Mesodermal cell (in vitro differentiated cells): Measurements from ENCODE around the gene IGF1R.

Experiments
- H3K27ac ChIP-seq: 2 replicates; pipeline ENCODE4 v1.7.0; 2013; ENCODE audit warnings: mild to moderate bottlenecking, low read depth, low read length, moderate library complexity; ENCODE audit not compliant: severe bottlenecking
- H3K36me3 ChIP-seq: 2 replicates; pipeline ENCODE4 v1.7.1; 2013; ENCODE audit warnings: mild to moderate bottlenecking, low read length, moderate library complexity; ENCODE audit not compliant: control insufficient read depth, insufficient read depth
- H3K4me1 ChIP-seq: one replicate; pipeline ENCODE4 v1.7.1; 2013; ENCODE audit warnings: mild to moderate bottlenecking, low read length; ENCODE audit not compliant: insufficient read depth, control insufficient read depth, poor library complexity, severe bottlenecking
- H3K4me3 ChIP-seq: 2 replicates; pipeline ENCODE4 v1.7.0; 2013; ENCODE audit warnings: low read length, control low read depth, mild to moderate bottlenecking; ENCODE audit not compliant: insufficient read depth, poor library complexity, severe bottlenecking; ENCODE audit errors: extremely low read depth
- H3K9me3 ChIP-seq: 2 replicates; pipeline ENCODE4 v1.7.1; 2013; ENCODE audit warnings: mild to moderate bottlenecking, low read length, moderate library complexity; ENCODE audit not compliant: control insufficient read depth
- WGBS, 2 experiments: methylation state at CpG; one replicate each; pipeline ENCODE4 v1.1.5; 2013; ENCODE audit warnings: missing lambda C conversion rate in 2 of 2; ENCODE audit not compliant: insufficient coverage in 2 of 2; 5-methylcytosine and 5-hydroxymethylcytosine counted together

IGF1R gene

DNA sequence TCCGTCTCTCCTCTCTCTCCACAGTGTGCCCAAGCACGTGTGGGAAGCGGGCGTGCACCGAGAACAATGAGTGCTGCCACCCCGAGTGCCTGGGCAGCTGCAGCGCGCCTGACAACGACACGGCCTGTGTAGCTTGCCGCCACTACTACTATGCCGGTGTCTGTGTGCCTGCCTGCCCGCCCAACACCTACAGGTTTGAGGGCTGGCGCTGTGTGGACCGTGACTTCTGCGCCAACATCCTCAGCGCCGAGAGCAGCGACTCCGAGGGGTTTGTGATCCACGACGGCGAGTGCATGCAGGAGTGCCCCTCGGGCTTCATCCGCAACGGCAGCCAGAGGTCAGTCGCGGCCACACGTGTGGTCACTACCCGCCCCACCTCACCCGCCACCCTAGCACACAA, 243.0 kb downstream of the IGF1R start:
- no peak overlapping the region for H3K27ac ChIP-seq
- WGBS, 2 experiments = 95 to 98% methylated on average over 27 to 28 of the region's 31 CpGs
- H3K4me3 ChIP-seq = no peak overlapping the region
- H3K4me1 ChIP-seq = peaks cover 48% of the 10 kb centered on the region
- H3K36me3 ChIP-seq = peaks cover 36% of the 10 kb centered on the region
- H3K9me3 ChIP-seq = no peaks in the 10 kb centered on the region

DNA sequence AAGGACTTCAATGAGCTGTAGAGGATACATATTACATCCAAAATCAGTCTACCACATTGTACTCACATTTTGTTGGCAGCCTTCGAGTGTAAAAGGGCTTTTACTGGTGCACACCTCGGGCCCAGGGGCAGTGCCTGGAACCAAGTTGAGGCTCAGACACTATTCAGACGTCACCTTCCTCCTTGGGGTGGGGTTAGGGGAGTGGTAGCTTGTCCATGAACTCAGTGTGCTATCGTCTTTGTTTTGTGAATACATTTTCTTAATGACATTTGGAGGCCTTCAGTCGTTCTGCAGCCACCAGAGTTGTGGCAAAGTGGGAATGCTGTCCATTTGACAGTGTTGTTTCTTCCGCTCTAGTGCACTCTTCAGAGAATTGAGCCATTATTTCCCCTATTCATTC, 245.1 kb downstream of the IGF1R start:
- Histone ChIP-seq H3K4me1 (peaks cover 59% of the 10 kb centered on the region), H3K4me3 (no peak overlapping the region), H3K9me3 (no peaks in the 10 kb centered on the region), H3K36me3 (peaks cover 42% of the 10 kb centered on the region), H3K27ac (no peak overlapping the region)
- 92 to 94% methylated on average over 4 to 6 of the region's 6 CpGs for WGBS, 2 experiments

- 83 to 86% methylated on average over 1 to 3 of the region's 4 CpGs for WGBS, 2 experiments
- H3K27ac ChIP-seq = no peak overlapping the region
Measured at GRCh38 chr15:98894312-98894711, 246.0 kb downstream of the IGF1R start.

GRCh38 chr15:98896002-98896721, 247.8 kb downstream of the IGF1R start:
- Histone ChIP-seq H3K4me3 (no peak overlapping the region), H3K36me3 (peaks cover 42% of the 10 kb centered on the region), H3K4me1 (peaks cover 53% of the 10 kb centered on the region), H3K27ac (peak overlapping the region; percentile 99), H3K9me3 (no peaks in the 10 kb centered on the region)
- 88 to 93% methylated on average over 4 to 5 of the region's 5 CpGs for WGBS, 2 experiments

More at GRCh38 chr15:98894312-98894711, 246.0 kb downstream of the IGF1R start:
- peaks cover 46% of the 10 kb centered on the region for H3K36me3 ChIP-seq
- H3K4me1 ChIP-seq = peaks cover 56% of the 10 kb centered on the region
- H3K4me3 ChIP-seq = no peak overlapping the region
- no peaks in the 10 kb centered on the region for H3K9me3 ChIP-seq

DNA sequence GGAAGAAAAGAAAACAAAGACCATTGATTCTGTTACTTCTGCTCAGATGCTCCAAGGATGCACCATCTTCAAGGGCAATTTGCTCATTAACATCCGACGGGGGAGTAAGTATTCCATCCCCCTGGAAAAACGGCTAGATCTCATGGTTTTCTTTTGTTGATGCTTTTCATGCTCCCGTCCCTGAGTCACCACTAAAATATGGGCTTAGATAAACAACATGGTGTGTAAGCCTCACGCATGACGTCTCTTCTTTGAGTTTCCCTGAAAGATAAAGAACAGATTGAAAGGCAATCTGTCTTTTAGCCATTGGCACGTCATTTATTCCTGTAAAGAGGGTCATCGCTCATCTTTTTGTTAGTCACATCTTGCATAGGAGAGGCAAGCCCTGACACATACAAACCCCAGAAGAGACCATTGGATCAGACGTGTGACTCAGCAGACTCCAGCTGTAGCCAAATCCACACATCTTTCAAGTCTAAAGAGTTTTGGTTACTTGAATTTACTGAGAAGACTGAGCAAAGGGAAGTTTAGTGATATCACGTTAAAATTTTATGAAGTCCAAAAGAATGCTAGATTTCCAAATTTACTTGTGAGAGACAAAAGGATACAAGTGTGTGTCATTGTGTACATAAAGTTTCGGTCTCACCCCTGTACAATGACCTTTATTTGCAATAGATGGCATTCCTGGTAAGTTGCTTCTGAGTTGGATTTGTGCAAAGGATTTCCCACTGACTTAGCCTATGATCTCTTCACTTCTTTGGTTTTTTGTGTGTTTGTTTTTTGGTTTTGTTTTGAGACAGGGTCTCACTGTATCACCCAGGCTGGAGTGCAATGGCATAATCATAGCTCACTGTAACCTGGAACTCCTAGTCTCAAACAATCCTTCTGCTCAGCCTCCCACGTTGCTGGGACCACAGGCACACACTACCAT, 248.7 kb downstream of the IGF1R start:
- peaks cover 42% of the 10 kb centered on the region for H3K36me3 ChIP-seq
- peaks cover 53% of the 10 kb centered on the region for H3K4me1 ChIP-seq
- 49 to 62% methylated on average over 7 to 9 of the region's 12 CpGs for WGBS, 2 experiments
- no peak overlapping the region for H3K4me3 ChIP-seq
- H3K27ac ChIP-seq = peak overlapping the region; percentile 99
- no peaks in the 10 kb centered on the region for H3K9me3 ChIP-seq

DNA sequence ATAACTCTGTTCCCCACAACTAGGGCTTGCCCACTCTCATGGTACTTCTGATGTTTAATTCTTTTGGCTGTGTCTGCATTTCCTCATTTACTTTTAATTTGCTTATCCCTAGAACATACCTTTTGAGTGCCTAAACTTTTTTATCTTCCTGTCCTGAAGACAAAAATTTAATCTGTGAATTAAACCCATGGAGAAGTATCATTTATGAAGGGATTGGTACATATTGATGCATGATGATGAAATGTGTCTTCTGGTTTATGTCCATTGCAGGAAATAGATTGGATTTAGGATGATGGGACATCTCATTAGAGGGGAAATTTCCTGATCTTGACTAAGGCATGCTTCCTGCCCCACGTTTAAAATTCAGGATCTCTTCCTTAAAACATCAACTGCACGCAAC, 249.8 kb downstream of the IGF1R start:
- Histone ChIP-seq H3K4me3 (no peak overlapping the region), H3K4me1 (peaks cover 62% of the 10 kb centered on the region), H3K27ac (peak overlapping the region; percentile 99), H3K9me3 (no peaks in the 10 kb centered on the region), H3K36me3 (peaks cover 43% of the 10 kb centered on the region)
- WGBS, 2 experiments = no CpG with 5 or more reads among the region's 2 CpGs

DNA sequence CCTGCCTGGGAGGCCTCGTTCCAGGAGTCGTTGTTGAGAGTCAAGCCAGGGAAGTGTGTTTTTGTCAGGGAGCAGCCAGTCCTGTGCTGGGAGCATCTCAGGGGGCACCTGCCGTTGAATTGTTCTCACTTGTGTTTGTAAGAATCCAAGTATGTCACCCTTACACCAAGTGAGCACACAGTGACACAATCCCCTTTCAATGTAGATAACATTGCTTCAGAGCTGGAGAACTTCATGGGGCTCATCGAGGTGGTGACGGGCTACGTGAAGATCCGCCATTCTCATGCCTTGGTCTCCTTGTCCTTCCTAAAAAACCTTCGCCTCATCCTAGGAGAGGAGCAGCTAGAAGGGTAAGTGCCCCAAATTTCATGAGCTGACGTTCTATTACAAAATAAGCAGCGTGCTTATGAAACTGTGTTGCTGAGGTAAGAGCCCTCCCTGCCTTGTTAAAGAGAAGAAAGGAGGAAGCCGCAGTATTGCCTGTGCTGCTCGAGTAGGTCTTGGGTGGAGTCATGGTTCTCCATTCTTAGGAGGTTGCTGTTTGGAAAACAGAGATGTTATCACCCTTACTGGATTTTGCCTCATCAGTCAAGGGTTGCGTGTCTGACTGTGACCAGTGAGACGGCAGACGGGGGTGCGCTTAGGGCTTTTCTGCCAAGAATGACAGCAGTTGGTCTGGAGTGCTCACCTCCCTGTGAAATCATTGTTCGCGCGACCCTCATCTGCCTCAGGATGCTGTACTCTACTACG, 251.1 kb downstream of the IGF1R start:
- Histone ChIP-seq H3K4me1 (peaks cover 75% of the 10 kb centered on the region), H3K36me3 (peaks cover 37% of the 10 kb centered on the region), H3K27ac (peak overlapping the region; percentile 85), H3K9me3 (no peaks in the 10 kb centered on the region), H3K4me3 (no peak overlapping the region)
- WGBS, 2 experiments = 88 to 91% methylated on average over 17 to 20 of the region's 20 CpGs

DNA sequence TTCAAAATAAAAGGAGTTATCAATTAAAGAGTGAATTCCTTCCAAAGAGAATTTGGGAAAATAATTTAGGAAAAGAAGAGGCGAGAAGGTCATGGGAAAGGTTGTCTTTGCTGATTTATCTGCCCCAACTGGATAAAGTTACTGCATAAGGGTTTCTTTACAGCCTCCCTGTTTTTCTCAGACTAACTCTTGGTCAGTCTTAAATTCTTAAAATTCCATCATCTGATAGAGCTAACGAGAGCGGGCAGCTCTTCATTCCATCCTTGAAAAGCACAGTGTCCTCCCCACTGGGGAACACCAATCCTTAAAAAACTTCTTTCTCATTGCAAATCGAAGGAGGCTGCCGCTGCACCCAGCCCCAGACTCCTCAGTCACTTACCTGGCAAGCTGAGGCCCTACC, 252.0 kb downstream of the IGF1R start:
- peaks cover 44% of the 10 kb centered on the region for H3K36me3 ChIP-seq

DNA sequence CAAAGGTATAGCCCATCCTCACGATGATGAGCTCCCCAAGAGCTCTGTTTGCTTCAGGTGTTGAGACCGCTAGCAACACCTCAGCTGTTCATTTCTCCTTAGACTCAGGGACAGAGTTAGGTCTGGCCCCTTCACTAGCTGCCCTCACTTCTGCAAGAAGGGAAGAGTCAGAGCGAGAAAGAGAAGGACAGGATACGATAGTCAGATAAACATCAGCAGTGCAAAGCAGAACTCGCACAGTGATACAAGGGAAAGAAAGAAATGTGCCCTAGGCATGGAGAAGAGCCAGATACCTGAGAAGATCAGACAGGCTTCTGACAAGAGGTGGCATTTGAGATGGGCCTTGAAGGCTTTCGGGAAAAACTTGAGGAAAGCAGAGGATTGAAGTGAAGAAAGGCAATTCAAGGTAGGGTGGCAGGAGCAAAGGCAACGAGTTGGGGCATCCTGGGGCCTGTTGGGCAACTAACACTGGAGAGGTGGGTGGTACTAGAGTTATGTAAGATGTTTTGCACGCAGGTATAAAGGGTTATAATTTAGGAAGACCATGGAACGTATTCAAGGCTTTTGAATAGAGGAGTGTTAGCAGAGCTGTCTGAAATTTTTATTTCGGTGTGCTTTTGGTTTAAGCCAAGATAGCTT, 253.2 kb downstream of the IGF1R start:
- H3K36me3 ChIP-seq = peaks cover 47% of the 10 kb centered on the region
- peaks cover 78% of the 10 kb centered on the region for H3K4me1 ChIP-seq
- H3K9me3 ChIP-seq = no peaks in the 10 kb centered on the region
- H3K4me3 ChIP-seq = no peak overlapping the region
- 91 to 93% methylated on average over 9 to 10 of the region's 10 CpGs for WGBS, 2 experiments
- H3K27ac ChIP-seq = peak overlapping the region; percentile 85

More for the DNA sequence above, 252.0 kb downstream of the IGF1R start:
- Histone ChIP-seq H3K27ac (peak overlapping the region; percentile 85), H3K4me1 (peaks cover 80% of the 10 kb centered on the region), H3K4me3 (peak overlapping the region; percentile 14), H3K9me3 (no peaks in the 10 kb centered on the region)
- WGBS, 2 experiments = 56 to 75% methylated on average over 1 to 3 of the region's 5 CpGs

GRCh38 chr15:98902931-98903330, 254.6 kb downstream of the IGF1R start:
- 100% methylated on average over 2 of the region's 4 CpGs; no CpG with 5 or more reads in 1 of the 2 experiments for WGBS, 2 experiments
- Histone ChIP-seq H3K4me1 (peaks cover 81% of the 10 kb centered on the region), H3K9me3 (no peaks in the 10 kb centered on the region), H3K4me3 (no peak overlapping the region), H3K27ac (peak overlapping the region; percentile 87), H3K36me3 (peaks cover 55% of the 10 kb centered on the region)
